ENCODE results near the gene LEKR1. TPM values are rescaled to one million over a fixed set of nuclear protein-coding genes. Genes with fewer than 3 reads are reported as not detected.

The LEKR1 gene
- total and polyA plus RNA-seq, 2 donors, result 1.0 to 1.7 TPM

DNA sequence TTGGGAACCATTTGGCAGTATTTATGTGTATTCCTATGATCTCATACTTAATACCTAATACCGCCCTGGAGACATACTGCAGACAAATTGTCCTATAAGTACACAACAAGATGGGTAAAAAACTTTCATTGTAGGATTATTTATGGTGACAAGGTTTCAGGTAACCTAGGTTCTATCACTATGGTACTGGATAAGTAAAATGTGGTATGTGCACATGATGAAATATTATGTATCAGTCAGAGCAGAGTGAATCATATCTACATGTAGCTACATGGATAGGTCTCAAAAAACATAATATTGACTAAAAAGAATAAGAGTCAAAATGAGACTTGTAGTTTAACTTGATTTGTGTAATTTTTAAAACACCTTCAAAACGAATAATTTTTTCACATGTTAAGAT, 147.8 kb downstream of the LEKR1 start:
- no peaks in the 10 kb centered on the region for H3K36me3 ChIP-seq (ENCODE audit: control insufficient read depth in 2 of 2, insufficient read depth in 2 of 2, low read length in 1 of 2)
- WGBS, result 99% methylated on average over 2 of the region's 2 CpGs
- H3K9me3 ChIP-seq (ENCODE audit: control insufficient read depth in 2 of 2, insufficient read depth in 1 of 2, low read length in 1 of 2), result no peaks in the 10 kb centered on the region
- H3K27ac ChIP-seq (ENCODE audit: low read depth in 1 of 2, low read length in 1 of 2), result no peak overlapping the region
- no peak overlapping the region for H3K4me3 ChIP-seq (ENCODE audit: low read length in 2 of 2)
- peaks cover 0 to 5% of the 10 kb centered on the region in 2 donors for H3K4me1 ChIP-seq (ENCODE audit: control insufficient read depth in 2 of 2, insufficient read depth in 2 of 2, low read length in 2 of 2)
- DNase-seq (ENCODE audit: low read depth in 6 of 9, low spot score in 9 of 9), result no peak
- H3K27me3 ChIP-seq (ENCODE audit: control insufficient read depth in 2 of 2, insufficient read depth in 1 of 2, low read length in 1 of 2), result no peaks in the 10 kb centered on the region

DNA sequence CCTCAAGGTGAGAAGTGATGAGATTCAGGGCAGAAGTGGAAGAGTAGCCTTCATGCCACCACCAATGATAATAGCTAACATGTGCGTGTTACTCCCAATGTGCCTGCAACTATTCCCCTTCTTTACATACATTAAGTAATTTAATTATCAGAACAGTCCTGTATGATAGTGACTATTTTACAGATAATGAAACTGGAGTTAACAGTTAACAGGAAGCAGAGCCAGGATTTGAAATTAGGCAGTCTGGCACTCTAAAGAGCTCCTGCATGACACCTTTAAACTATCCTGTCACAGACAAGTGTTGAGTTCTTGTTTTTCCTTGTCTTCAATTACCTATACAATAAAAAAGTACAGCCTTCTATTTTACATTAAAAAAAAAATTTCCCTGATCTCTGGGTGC, 148.8 kb downstream of the LEKR1 start:
- no peak for DNase-seq (ENCODE audit: low read depth in 6 of 9, low spot score in 9 of 9)
- Histone ChIP-seq H3K27me3 (ENCODE audit: control insufficient read depth in 2 of 2, insufficient read depth in 1 of 2, low read length in 1 of 2) (no peaks in the 10 kb centered on the region), H3K27ac (ENCODE audit: low read depth in 1 of 2, low read length in 1 of 2) (no peak overlapping the region), H3K4me1 (ENCODE audit: control insufficient read depth in 2 of 2, insufficient read depth in 2 of 2, low read length in 2 of 2) (peaks cover 0 to 5% of the 10 kb centered on the region in 2 donors), H3K36me3 (ENCODE audit: control insufficient read depth in 2 of 2, insufficient read depth in 2 of 2, low read length in 1 of 2) (no peaks in the 10 kb centered on the region), H3K4me3 (ENCODE audit: low read length in 2 of 2) (no peak overlapping the region), H3K9me3 (ENCODE audit: control insufficient read depth in 2 of 2, insufficient read depth in 1 of 2, low read length in 1 of 2) (no peaks in the 10 kb centered on the region)
- WGBS, result 100% methylated on average over 1 of the region's 1 CpG

DNA sequence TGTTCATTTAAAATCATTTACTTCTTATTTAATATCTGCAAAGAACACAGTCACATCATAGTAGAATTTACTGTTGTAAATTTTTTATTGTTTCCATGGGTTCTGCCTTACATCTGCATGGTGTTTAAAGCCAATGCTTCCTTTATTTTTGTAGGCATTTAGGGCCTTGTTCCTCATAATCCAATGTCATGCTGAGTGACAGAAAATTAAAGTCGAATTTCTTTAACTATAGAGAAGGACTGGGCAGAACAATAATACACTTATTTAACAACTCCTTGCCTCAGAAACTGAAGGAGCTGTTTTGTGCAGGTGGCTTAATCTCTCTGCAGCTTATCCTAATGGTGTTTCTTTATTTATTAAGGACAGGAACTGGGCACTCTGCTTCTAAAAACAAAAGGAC, 149.6 kb downstream of the LEKR1 start:
- H3K27ac ChIP-seq (ENCODE audit: low read depth in 1 of 2, low read length in 1 of 2), result no peak overlapping the region
- no peak overlapping the region for H3K4me3 ChIP-seq (ENCODE audit: low read length in 2 of 2)
- 75% methylated on average over 1 of the region's 1 CpG for WGBS
- peaks cover 0 to 5% of the 10 kb centered on the region in 2 donors for H3K4me1 ChIP-seq (ENCODE audit: control insufficient read depth in 2 of 2, insufficient read depth in 2 of 2, low read length in 2 of 2)
- no peaks in the 10 kb centered on the region for H3K36me3 ChIP-seq (ENCODE audit: control insufficient read depth in 2 of 2, insufficient read depth in 2 of 2, low read length in 1 of 2)
- H3K27me3 ChIP-seq (ENCODE audit: control insufficient read depth in 2 of 2, insufficient read depth in 1 of 2, low read length in 1 of 2), result no peaks in the 10 kb centered on the region
- H3K9me3 ChIP-seq (ENCODE audit: control insufficient read depth in 2 of 2, insufficient read depth in 1 of 2, low read length in 1 of 2), result no peaks in the 10 kb centered on the region
- no peak for DNase-seq (ENCODE audit: low read depth in 6 of 9, low spot score in 9 of 9)

DNA sequence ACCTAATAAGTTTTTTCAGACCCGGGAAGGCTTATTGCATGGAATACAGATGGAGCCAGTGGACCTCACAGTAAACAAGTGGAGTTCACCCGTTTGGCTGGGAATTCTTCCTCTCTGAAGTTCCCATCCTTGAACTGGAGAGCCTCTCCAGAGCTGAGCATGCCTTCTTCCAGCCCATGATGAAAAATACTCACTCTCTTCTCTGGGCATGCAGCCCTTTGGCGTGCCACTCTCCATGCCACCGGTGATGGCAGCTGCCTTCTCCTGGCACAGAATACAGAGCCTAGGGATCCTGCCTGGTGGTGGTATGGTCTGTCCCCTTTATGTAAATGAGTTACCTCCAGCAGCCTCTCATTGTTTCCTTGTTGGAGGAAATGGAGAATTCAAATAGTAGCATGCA, 150.8 kb downstream of the LEKR1 start:
- Histone ChIP-seq H3K4me1 (ENCODE audit: control insufficient read depth in 2 of 2, insufficient read depth in 2 of 2, low read length in 2 of 2) (peaks cover 0 to 5% of the 10 kb centered on the region in 2 donors), H3K36me3 (ENCODE audit: control insufficient read depth in 2 of 2, insufficient read depth in 2 of 2, low read length in 1 of 2) (no peaks in the 10 kb centered on the region), H3K9me3 (ENCODE audit: control insufficient read depth in 2 of 2, insufficient read depth in 1 of 2, low read length in 1 of 2) (no peaks in the 10 kb centered on the region), H3K4me3 (ENCODE audit: low read length in 2 of 2) (no peak overlapping the region), H3K27me3 (ENCODE audit: control insufficient read depth in 2 of 2, insufficient read depth in 1 of 2, low read length in 1 of 2) (no peaks in the 10 kb centered on the region), H3K27ac (ENCODE audit: low read depth in 1 of 2, low read length in 1 of 2) (no peak overlapping the region)
- WGBS, result over 99% methylated on average over 4 of the region's 4 CpGs
- DNase-seq (ENCODE audit: low read depth in 6 of 9, low spot score in 9 of 9), result no peak

DNA sequence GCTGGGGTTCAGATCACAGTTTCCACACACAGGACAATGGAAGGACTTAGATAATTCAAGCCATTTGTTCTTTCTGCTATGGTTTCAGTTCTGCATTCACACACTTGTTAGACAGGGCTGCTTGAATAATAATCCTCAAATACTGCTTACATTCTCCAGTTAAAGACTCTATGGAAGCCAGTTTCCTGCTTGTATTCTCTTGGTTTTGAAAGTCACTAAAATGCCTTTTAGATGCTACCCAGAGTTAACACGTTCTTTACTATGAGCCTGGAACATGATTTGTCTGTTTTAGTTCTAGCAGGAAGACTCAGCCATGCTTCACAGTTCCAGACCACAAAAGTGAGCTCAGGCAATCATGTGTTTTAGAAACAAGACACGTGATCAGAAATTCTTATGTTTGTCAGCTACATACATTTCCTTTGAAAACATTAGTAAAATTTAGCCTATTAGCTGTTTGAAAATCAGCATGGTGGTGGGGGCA, 152.4 kb downstream of the LEKR1 start:
- DNase-seq (ENCODE audit: low read depth in 6 of 9, low spot score in 9 of 9), result peak in 6 of 9 donors; percentile 0 to 53 (median 8)
- no peaks in the 10 kb centered on the region for H3K27me3 ChIP-seq (ENCODE audit: control insufficient read depth in 2 of 2, insufficient read depth in 1 of 2, low read length in 1 of 2)
- H3K4me3 ChIP-seq (ENCODE audit: low read length in 2 of 2), result no peak overlapping the region
- no peaks in the 10 kb centered on the region for H3K36me3 ChIP-seq (ENCODE audit: control insufficient read depth in 2 of 2, insufficient read depth in 2 of 2, low read length in 1 of 2)
- 76% methylated on average over 2 of the region's 2 CpGs for WGBS
- H3K4me1 ChIP-seq (ENCODE audit: control insufficient read depth in 2 of 2, insufficient read depth in 2 of 2, low read length in 2 of 2), result peaks cover 0 to 5% of the 10 kb centered on the region in 2 donors
- H3K9me3 ChIP-seq (ENCODE audit: control insufficient read depth in 2 of 2, insufficient read depth in 1 of 2, low read length in 1 of 2), result no peaks in the 10 kb centered on the region
- peak overlapping the region in 1 of 2 donors; percentile 36 for H3K27ac ChIP-seq (ENCODE audit: low read depth in 1 of 2, low read length in 1 of 2)

DNA sequence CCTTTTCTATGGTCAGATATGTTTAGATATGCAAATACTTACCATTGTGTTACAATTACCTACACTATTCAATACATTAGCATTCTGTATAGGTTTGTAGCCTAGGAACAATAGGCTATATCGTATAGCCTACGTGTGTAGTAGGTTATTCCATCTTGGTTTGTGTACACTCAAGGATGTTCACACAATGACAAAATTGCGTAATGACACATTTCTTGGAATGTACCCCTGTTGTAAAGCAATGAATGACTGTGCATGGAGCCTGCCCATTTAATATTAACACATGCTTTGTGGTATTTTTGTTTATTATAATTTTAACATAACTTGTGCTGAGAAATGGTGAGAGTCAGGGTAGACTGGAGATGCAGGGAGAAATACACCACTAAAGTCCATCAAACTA, 154.9 kb downstream of the LEKR1 start:
- Histone ChIP-seq H3K27ac (ENCODE audit: low read depth in 1 of 2, low read length in 1 of 2) (no peak overlapping the region), H3K36me3 (ENCODE audit: control insufficient read depth in 2 of 2, insufficient read depth in 2 of 2, low read length in 1 of 2) (no peaks in the 10 kb centered on the region), H3K9me3 (ENCODE audit: control insufficient read depth in 2 of 2, insufficient read depth in 1 of 2, low read length in 1 of 2) (no peaks in the 10 kb centered on the region), H3K27me3 (ENCODE audit: control insufficient read depth in 2 of 2, insufficient read depth in 1 of 2, low read length in 1 of 2) (no peaks in the 10 kb centered on the region), H3K4me3 (ENCODE audit: low read length in 2 of 2) (no peak overlapping the region), H3K4me1 (ENCODE audit: control insufficient read depth in 2 of 2, insufficient read depth in 2 of 2, low read length in 2 of 2) (peaks cover 0 to 5% of the 10 kb centered on the region in 2 donors)
- WGBS, result over 99% methylated on average over 3 of the region's 3 CpGs
- DNase-seq (ENCODE audit: low read depth in 6 of 9, low spot score in 9 of 9), result no peak

DNA sequence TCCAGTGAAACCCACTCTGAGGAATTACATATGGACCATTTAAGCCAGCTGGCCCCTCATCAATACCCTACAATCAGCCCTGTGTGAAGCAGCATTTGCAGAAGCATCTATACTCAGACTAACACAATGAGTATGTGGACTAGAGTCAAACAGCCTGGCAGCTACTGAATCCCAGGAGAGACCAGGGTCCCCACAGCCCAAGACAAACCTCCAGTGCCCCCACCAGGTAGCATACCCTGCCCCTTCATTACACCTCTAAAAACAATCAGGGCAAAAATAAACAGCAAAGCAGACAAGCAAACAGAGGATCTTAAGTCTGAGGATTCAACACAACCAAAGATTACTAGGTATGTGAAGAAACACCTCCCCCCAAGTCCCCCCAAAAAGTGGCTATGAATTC, 157.4 kb downstream of the LEKR1 start:
- Histone ChIP-seq H3K4me3 (ENCODE audit: low read length in 2 of 2) (no peak overlapping the region), H3K9me3 (ENCODE audit: control insufficient read depth in 2 of 2, insufficient read depth in 1 of 2, low read length in 1 of 2) (no peaks in the 10 kb centered on the region), H3K27ac (ENCODE audit: low read depth in 1 of 2, low read length in 1 of 2) (no peak overlapping the region), H3K4me1 (ENCODE audit: control insufficient read depth in 2 of 2, insufficient read depth in 2 of 2, low read length in 2 of 2) (peaks cover 0 to 2% of the 10 kb centered on the region in 2 donors), H3K36me3 (ENCODE audit: control insufficient read depth in 2 of 2, insufficient read depth in 2 of 2, low read length in 1 of 2) (no peaks in the 10 kb centered on the region), H3K27me3 (ENCODE audit: control insufficient read depth in 2 of 2, insufficient read depth in 1 of 2, low read length in 1 of 2) (no peaks in the 10 kb centered on the region)
- DNase-seq (ENCODE audit: low read depth in 6 of 9, low spot score in 9 of 9), result no peak

DNA sequence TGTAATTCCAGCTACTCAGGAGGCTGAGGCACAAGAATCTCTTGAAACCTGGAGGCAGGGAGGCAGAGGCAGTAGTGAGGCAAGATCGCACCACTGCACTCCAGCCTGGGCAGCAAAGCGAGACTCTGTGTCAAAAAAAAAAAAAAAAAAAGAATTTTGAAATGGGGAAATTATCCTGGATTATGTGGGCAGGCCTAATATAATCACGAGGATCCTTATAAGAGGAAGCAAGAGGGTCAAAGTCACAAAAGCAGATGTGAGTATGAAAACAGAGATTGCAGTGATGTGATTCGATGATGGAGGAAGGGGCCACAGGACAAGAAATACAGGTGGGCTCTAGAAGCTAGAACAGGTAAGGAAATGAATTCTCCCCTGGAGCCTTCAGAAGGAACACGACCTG, 159.6 kb downstream of the LEKR1 start:
- Histone ChIP-seq H3K27ac (ENCODE audit: low read depth in 1 of 2, low read length in 1 of 2) (no peak overlapping the region), H3K36me3 (ENCODE audit: control insufficient read depth in 2 of 2, insufficient read depth in 2 of 2, low read length in 1 of 2) (no peaks in the 10 kb centered on the region), H3K4me1 (ENCODE audit: control insufficient read depth in 2 of 2, insufficient read depth in 2 of 2, low read length in 2 of 2) (no peaks in the 10 kb centered on the region), H3K27me3 (ENCODE audit: control insufficient read depth in 2 of 2, insufficient read depth in 1 of 2, low read length in 1 of 2) (no peaks in the 10 kb centered on the region), H3K4me3 (ENCODE audit: low read length in 2 of 2) (no peak overlapping the region), H3K9me3 (ENCODE audit: control insufficient read depth in 2 of 2, insufficient read depth in 1 of 2, low read length in 1 of 2) (no peaks in the 10 kb centered on the region)
- no peak for DNase-seq (ENCODE audit: low read depth in 6 of 9, low spot score in 9 of 9)
- 91% methylated on average over 5 of the region's 5 CpGs for WGBS

DNA sequence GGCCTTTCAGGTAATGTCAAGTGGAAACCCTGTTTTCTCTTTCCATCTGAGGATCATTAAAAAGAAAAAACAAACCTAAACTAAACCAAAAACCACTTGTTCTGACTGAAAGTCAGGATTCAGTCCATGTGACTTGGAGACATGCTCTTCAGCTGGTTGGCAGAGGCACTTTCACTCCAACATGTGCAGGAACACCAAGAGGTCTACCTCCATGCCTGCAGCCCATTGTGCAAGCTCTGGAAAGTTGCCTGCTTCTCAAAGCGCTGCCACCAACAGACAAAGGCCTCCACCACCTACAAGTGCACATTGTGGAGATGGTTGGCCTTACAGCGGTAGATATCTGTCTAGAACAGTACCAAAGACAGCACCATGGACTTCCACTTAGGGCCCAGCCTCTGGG, 161.8 kb downstream of the LEKR1 start:
- no peak overlapping the region for H3K27ac ChIP-seq (ENCODE audit: low read depth in 1 of 2, low read length in 1 of 2)
- 99% methylated on average over 2 of the region's 2 CpGs for WGBS
- H3K4me3 ChIP-seq (ENCODE audit: low read length in 2 of 2), result no peak overlapping the region
- no peak for DNase-seq (ENCODE audit: low read depth in 6 of 9, low spot score in 9 of 9)
- H3K27me3 ChIP-seq (ENCODE audit: control insufficient read depth in 2 of 2, insufficient read depth in 1 of 2, low read length in 1 of 2), result no peaks in the 10 kb centered on the region
- no peaks in the 10 kb centered on the region for H3K4me1 ChIP-seq (ENCODE audit: control insufficient read depth in 2 of 2, insufficient read depth in 2 of 2, low read length in 2 of 2)
- no peaks in the 10 kb centered on the region for H3K36me3 ChIP-seq (ENCODE audit: control insufficient read depth in 2 of 2, insufficient read depth in 2 of 2, low read length in 1 of 2)
- no peaks in the 10 kb centered on the region for H3K9me3 ChIP-seq (ENCODE audit: control insufficient read depth in 2 of 2, insufficient read depth in 1 of 2, low read length in 1 of 2)

DNA sequence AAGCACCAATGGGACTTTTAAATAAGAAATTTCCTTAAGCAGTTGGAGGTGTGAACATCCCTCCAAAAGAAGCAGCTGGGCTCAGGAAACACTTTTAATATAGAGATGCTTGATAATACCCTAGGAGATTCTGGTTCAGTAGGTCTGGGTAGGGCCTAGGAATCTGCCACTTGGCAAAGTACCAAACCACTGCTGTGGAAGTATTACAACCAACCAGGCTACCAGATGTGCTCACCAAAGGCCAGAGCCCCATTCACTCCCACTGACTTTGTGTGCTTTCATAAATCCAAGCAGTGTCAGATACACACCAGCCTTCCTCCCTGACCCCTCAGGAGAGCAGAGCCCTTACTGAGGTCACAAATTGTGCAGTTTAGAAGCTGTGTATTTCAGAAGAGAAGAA, 171.2 kb downstream of the LEKR1 start:
- no peaks in the 10 kb centered on the region for H3K4me1 ChIP-seq (ENCODE audit: control insufficient read depth in 2 of 2, insufficient read depth in 2 of 2, low read length in 2 of 2)
- H3K4me3 ChIP-seq (ENCODE audit: low read length in 2 of 2), result no peak overlapping the region
- H3K27me3 ChIP-seq (ENCODE audit: control insufficient read depth in 2 of 2, insufficient read depth in 1 of 2, low read length in 1 of 2), result no peaks in the 10 kb centered on the region
- no peaks in the 10 kb centered on the region for H3K36me3 ChIP-seq (ENCODE audit: control insufficient read depth in 2 of 2, insufficient read depth in 2 of 2, low read length in 1 of 2)
- no peak overlapping the region for H3K27ac ChIP-seq (ENCODE audit: low read depth in 1 of 2, low read length in 1 of 2)
- H3K9me3 ChIP-seq (ENCODE audit: control insufficient read depth in 2 of 2, insufficient read depth in 1 of 2, low read length in 1 of 2), result no peaks in the 10 kb centered on the region
- DNase-seq (ENCODE audit: low read depth in 6 of 9, low spot score in 9 of 9), result no peak

All from thymus (tissue), 11 donors.